HEK293T (cell line): ENCODE measurements around the gene SHCBP1.

Experiments used
- FOXA1 ChIP-seq: fragments of 450-650 bp; IDR thresholded peaks from 2 replicates; pipeline ENCODE4 v1.6.1; 2016; ENCODE audit warnings: mild to moderate bottlenecking
- FOXK2 ChIP-seq: fragments of 450-650 bp; IDR thresholded peaks from 2 replicates; pipeline ENCODE4 v1.6.1; 2016; ENCODE audit warnings: mild to moderate bottlenecking
- FOXM1 ChIP-seq: fragments of 450-650 bp; IDR thresholded peaks from 2 replicates; pipeline ENCODE4 v1.6.1; 2017; ENCODE audit warnings: mild to moderate bottlenecking, borderline replicate concordance
- HDGF ChIP-seq: fragments of 450-650 bp; IDR thresholded peaks from 2 replicates; pipeline ENCODE4 v1.6.1; 2017; ENCODE audit warnings: antibody characterized with exemption, borderline replicate concordance
- LEF1 ChIP-seq: fragments of 450-650 bp; IDR thresholded peaks from 2 replicates; pipeline ENCODE4 v1.6.1; 2017; ENCODE audit warnings: mild to moderate bottlenecking, borderline replicate concordance
- PKNOX1 ChIP-seq: fragments of 450-650 bp; IDR thresholded peaks from 2 replicates; pipeline ENCODE4 v1.6.1; 2016

DNA sequence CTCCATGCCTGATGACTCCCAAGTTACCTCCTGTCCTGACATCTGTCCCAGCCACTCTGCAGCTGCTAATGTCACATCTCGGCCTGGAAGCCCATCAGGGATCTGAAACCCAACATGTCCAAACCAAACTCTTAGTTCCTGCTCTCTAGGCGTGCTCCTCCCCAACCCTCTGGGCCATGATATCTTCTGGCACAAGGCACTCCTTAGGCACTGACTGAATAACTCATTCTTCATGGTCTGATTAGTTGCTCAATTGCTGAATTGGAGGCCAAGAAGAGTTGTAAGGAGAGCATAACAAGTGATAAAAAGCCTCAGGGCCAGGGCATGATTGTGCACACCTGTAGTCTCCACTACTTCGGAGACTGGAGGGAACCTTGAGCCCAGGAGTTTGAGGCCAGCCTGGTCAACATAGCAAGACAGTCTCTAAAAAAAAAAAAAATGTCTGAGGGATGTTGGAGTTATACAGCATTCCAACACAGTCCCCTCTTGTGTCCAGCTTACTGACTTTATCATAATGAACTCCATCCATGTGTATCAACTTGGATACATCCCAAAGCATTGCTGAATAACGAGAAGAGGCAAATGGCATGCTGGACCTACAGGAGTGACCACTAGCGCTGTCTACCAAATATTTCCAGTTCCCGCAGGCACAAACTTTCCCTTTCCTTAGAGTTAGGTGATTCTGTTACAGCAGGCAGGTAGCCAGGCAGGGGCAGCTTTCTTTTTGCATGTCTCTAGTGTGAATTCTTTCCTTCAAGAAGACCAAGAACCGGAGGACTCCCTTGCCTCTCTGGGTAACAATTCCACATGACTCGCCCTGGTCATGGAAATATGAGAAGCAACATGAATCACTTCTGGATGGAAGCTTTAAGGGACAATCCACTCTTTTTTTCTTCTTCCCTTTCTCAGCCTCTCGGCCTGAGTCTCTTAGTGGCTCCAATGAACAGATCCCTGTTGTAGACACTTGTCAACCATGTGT, 18.1 kb upstream of the SHCBP1 start:
- TF ChIP-seq HDGF (no peak), FOXA1 (no peak), FOXK2 (no peak), PKNOX1 (no peak), LEF1 (no peak), FOXM1 (no peak)
